ENCODE measurements around the gene RIMBP2. TPM values are rescaled to one million over a fixed set of nuclear protein-coding genes. Genes with fewer than 3 reads are reported as not detected.

The RIMBP2 gene
- total RNA-seq, 1 donor from 2014 or later = 20.5 TPM

GRCh38 chr12:130737731-130738130 lies 21.6 kb upstream of the RIMBP2 start:
- no peak for TF ChIP-seq CTCF (IDR thresholded peaks at IDR 0.05; ENCODE audit: partially characterized antibody, unreplicated experiment)
- H3K27ac Mint-ChIP-seq (ENCODE audit: unreplicated experiment) = no peak overlapping the region
- H3K9me3 Mint-ChIP-seq (ENCODE audit: unreplicated experiment) = peaks cover 4% of the 10 kb centered on the region
- no peak for DNase-seq
- H3K4me1 Mint-ChIP-seq (ENCODE audit: low read depth, unreplicated experiment) = no peaks in the 10 kb centered on the region
- H3K36me3 Mint-ChIP-seq (ENCODE audit: unreplicated experiment) = no peaks in the 10 kb centered on the region
- H3K4me3 Mint-ChIP-seq (ENCODE audit: unreplicated experiment) = no peak overlapping the region
- peaks cover 2% of the 10 kb centered on the region for H3K27me3 Mint-ChIP-seq (ENCODE audit: unreplicated experiment)

GRCh38 chr12:130729344-130729743 lies 13.2 kb upstream of the RIMBP2 start:
- Mint-ChIP-seq H3K4me3 (ENCODE audit: unreplicated experiment) (no peak overlapping the region), H3K36me3 (ENCODE audit: unreplicated experiment) (peaks cover 4% of the 10 kb centered on the region), H3K27me3 (ENCODE audit: unreplicated experiment) (peaks cover 3% of the 10 kb centered on the region), H3K27ac (ENCODE audit: unreplicated experiment) (no peak overlapping the region), H3K4me1 (ENCODE audit: low read depth, unreplicated experiment) (no peaks in the 10 kb centered on the region), H3K9me3 (ENCODE audit: unreplicated experiment) (peaks cover 3% of the 10 kb centered on the region)
- TF ChIP-seq CTCF (IDR thresholded peaks at IDR 0.05; ENCODE audit: partially characterized antibody, unreplicated experiment) = no peak
- no peak for DNase-seq

GRCh38 chr12:130728158-130729058 lies 12.3 kb upstream of the RIMBP2 start:
- no peak overlapping the region for H3K27ac Mint-ChIP-seq (ENCODE audit: unreplicated experiment)
- H3K27me3 Mint-ChIP-seq (ENCODE audit: unreplicated experiment) = peaks cover 3% of the 10 kb centered on the region
- peaks cover 5% of the 10 kb centered on the region for H3K9me3 Mint-ChIP-seq (ENCODE audit: unreplicated experiment)
- H3K36me3 Mint-ChIP-seq (ENCODE audit: unreplicated experiment) = peaks cover 12% of the 10 kb centered on the region
- DNase-seq = no peak
- no peaks in the 10 kb centered on the region for H3K4me1 Mint-ChIP-seq (ENCODE audit: low read depth, unreplicated experiment)
- H3K4me3 Mint-ChIP-seq (ENCODE audit: unreplicated experiment) = no peak overlapping the region
- no peak for TF ChIP-seq CTCF (IDR thresholded peaks at IDR 0.05; ENCODE audit: partially characterized antibody, unreplicated experiment)

- H3K9me3 Mint-ChIP-seq (ENCODE audit: unreplicated experiment) = peaks cover 23% of the 10 kb centered on the region
- no peak overlapping the region for H3K4me3 Mint-ChIP-seq (ENCODE audit: unreplicated experiment)
- TF ChIP-seq CTCF (IDR thresholded peaks at IDR 0.05; ENCODE audit: partially characterized antibody, unreplicated experiment) = no peak
- peaks cover 22% of the 10 kb centered on the region for H3K36me3 Mint-ChIP-seq (ENCODE audit: unreplicated experiment)
- peaks cover 6% of the 10 kb centered on the region for H3K27me3 Mint-ChIP-seq (ENCODE audit: unreplicated experiment)
- H3K27ac Mint-ChIP-seq (ENCODE audit: unreplicated experiment) = no peak overlapping the region
- no peak for DNase-seq
- H3K4me1 Mint-ChIP-seq (ENCODE audit: low read depth, unreplicated experiment) = no peaks in the 10 kb centered on the region
Measured at GRCh38 chr12:130719263-130719859, 3.3 kb upstream of the RIMBP2 start.

GRCh38 chr12:130717752-130718151 lies 1.7 kb upstream of the RIMBP2 start:
- Mint-ChIP-seq H3K4me3 (ENCODE audit: unreplicated experiment) (no peak overlapping the region), H3K4me1 (ENCODE audit: low read depth, unreplicated experiment) (peaks cover 3% of the 10 kb centered on the region), H3K9me3 (ENCODE audit: unreplicated experiment) (peaks cover 18% of the 10 kb centered on the region), H3K27ac (ENCODE audit: unreplicated experiment) (no peak overlapping the region), H3K36me3 (ENCODE audit: unreplicated experiment) (peaks cover 7% of the 10 kb centered on the region), H3K27me3 (ENCODE audit: unreplicated experiment) (peaks cover 8% of the 10 kb centered on the region)
- TF ChIP-seq CTCF (IDR thresholded peaks at IDR 0.05; ENCODE audit: partially characterized antibody, unreplicated experiment) = no peak
- no peak for DNase-seq

Data from glutamatergic neuron (in vitro differentiated cells).